ENCODE results near the gene C6orf89.

DNA sequence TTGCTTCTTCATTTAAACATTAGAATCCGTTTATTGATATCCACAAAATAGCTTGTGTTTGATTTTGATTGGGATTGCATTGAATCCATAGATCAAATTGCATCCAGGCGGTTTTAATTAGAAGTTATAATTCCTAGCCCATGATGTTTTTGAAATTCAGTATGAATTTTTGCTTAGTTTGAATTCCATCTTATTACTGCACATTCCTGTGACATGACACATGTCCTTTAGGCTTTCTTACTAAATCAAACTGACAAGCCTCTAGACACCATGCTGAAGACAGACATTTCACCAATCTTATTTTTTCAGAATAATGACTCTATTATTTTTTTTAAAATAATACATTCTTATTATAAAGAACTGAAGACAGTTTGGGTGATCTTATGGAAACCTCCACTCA, 47.4 kb downstream of the C6orf89 start:
- TF ChIP-seq, protein P1, sequence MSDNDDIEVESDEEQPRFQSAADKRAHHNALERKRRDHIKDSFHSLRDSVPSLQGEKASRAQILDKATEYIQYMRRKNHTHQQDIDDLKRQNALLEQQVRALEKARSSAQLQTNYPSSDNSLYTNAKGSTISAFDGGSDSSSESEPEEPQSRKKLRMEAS (IDR thresholded peaks at IDR 0.05): no peak
- TF ChIP-seq, protein P2, sequence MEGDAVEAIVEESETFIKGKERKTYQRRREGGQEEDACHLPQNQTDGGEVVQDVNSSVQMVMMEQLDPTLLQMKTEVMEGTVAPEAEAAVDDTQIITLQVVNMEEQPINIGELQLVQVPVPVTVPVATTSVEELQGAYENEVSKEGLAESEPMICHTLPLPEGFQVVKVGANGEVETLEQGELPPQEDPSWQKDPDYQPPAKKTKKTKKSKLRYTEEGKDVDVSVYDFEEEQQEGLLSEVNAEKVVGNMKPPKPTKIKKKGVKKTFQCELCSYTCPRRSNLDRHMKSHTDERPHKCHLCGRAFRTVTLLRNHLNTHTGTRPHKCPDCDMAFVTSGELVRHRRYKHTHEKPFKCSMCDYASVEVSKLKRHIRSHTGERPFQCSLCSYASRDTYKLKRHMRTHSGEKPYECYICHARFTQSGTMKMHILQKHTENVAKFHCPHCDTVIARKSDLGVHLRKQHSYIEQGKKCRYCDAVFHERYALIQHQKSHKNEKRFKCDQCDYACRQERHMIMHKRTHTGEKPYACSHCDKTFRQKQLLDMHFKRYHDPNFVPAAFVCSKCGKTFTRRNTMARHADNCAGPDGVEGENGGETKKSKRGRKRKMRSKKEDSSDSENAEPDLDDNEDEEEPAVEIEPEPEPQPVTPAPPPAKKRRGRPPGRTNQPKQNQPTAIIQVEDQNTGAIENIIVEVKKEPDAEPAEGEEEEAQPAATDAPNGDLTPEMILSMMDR (IDR thresholded peaks at IDR 0.05 in 2 of 3, conservative IDR thresholded peaks at IDR 0.05 in 1 of 3; ENCODE audit: borderline replicate concordance in 1 of 3, insufficient read depth in 1 of 3, low read depth in 2 of 3, low read length in 2 of 3): no peak

Data from HCT116 (cell line).